Measurements from ENCODE around the gene PPP4R3B. TPM values are rescaled to one million over a fixed set of nuclear protein-coding genes. Genes with fewer than 3 reads are reported as not detected.

PPP4R3B gene
- total RNA-seq, 3 donors from 2014 or later: 56.4 to 91.3 (median 71.4) TPM

DNA sequence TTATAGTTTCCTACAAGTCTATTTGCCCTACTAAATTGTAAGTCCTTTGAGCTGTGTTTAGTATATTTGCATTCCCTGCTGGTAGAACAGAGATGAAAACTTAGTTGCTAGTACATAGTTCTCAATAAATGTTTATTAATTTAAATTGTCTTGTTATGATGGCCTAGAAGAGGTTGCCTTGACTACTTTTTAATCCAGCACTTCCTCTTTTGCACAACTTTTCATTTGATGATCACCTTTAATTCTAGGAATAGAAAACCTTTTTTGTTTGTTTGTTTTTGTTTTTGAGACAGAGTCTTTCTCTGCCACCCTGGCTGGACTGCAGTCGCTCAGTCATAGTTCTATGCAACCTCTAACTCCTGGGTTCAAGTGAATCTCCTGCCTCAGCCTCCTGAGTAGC, 91.2 kb downstream of the PPP4R3B start:
- no peak overlapping the region for H3K27ac ChIP-seq
- intact Hi-C loops (cut with DNase I; ENCODE audit: low total_unique reads): no loop called here
- H3K9me3 ChIP-seq: no peaks in the 10 kb centered on the region
- H3K27me3 ChIP-seq: no peaks in the 10 kb centered on the region
- H3K4me1 ChIP-seq: no peaks in the 10 kb centered on the region
- TF ChIP-seq, protein P1, sequence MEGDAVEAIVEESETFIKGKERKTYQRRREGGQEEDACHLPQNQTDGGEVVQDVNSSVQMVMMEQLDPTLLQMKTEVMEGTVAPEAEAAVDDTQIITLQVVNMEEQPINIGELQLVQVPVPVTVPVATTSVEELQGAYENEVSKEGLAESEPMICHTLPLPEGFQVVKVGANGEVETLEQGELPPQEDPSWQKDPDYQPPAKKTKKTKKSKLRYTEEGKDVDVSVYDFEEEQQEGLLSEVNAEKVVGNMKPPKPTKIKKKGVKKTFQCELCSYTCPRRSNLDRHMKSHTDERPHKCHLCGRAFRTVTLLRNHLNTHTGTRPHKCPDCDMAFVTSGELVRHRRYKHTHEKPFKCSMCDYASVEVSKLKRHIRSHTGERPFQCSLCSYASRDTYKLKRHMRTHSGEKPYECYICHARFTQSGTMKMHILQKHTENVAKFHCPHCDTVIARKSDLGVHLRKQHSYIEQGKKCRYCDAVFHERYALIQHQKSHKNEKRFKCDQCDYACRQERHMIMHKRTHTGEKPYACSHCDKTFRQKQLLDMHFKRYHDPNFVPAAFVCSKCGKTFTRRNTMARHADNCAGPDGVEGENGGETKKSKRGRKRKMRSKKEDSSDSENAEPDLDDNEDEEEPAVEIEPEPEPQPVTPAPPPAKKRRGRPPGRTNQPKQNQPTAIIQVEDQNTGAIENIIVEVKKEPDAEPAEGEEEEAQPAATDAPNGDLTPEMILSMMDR (IDR thresholded peaks at IDR 0.05): no peak
- no peak for TF ChIP-seq POLR2AphosphoS5 (IDR thresholded peaks at IDR 0.05)
- TF ChIP-seq POLR2A (IDR thresholded peaks at IDR 0.05): no peak
- no peak overlapping the region for H3K4me3 ChIP-seq
- no peak for DNase-seq (ENCODE audit: low spot score in 2 of 2)
- H3K36me3 ChIP-seq: peaks cover 12% of the 10 kb centered on the region

DNA sequence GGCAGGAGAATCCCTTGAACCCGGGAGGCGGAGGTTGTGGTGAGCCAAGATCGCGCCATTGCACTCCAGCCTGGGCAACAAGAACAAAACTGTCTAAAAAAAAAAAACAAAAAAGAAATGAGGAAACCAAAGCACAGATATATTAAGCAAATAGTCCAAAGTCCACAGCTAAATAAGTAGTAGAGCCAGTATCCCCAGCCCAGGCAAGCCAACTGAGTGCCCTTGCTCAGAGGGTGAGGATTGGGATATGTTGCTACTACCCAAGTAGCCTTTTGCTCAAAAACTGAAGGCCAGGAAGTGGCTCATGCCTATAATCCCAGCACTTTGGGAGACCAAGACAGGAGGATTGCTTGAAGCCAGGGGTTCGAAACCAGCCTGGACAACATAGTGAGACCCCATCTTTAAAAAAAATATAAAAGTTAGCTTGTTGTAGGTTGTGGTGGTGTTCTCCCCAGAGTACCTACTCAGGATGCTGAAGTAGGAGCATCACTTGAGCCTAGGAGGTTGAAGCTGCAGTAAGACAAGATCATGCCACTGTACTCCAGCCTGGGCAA, 92.5 kb downstream of the PPP4R3B start:
- Histone ChIP-seq H3K4me1 (no peaks in the 10 kb centered on the region), H3K27ac (no peak overlapping the region), H3K36me3 (peaks cover 12% of the 10 kb centered on the region), H3K4me3 (no peak overlapping the region), H3K27me3 (no peaks in the 10 kb centered on the region), H3K9me3 (no peaks in the 10 kb centered on the region)
- intact Hi-C loops (cut with DNase I; ENCODE audit: low total_unique reads): no loop called here
- DNase-seq (ENCODE audit: low spot score in 2 of 2): no peak
- TF ChIP-seq POLR2AphosphoS5 (IDR thresholded peaks at IDR 0.05) (no peak), POLR2A (IDR thresholded peaks at IDR 0.05) (no peak)
- TF ChIP-seq, protein P1 (IDR thresholded peaks at IDR 0.05): no peak

DNA sequence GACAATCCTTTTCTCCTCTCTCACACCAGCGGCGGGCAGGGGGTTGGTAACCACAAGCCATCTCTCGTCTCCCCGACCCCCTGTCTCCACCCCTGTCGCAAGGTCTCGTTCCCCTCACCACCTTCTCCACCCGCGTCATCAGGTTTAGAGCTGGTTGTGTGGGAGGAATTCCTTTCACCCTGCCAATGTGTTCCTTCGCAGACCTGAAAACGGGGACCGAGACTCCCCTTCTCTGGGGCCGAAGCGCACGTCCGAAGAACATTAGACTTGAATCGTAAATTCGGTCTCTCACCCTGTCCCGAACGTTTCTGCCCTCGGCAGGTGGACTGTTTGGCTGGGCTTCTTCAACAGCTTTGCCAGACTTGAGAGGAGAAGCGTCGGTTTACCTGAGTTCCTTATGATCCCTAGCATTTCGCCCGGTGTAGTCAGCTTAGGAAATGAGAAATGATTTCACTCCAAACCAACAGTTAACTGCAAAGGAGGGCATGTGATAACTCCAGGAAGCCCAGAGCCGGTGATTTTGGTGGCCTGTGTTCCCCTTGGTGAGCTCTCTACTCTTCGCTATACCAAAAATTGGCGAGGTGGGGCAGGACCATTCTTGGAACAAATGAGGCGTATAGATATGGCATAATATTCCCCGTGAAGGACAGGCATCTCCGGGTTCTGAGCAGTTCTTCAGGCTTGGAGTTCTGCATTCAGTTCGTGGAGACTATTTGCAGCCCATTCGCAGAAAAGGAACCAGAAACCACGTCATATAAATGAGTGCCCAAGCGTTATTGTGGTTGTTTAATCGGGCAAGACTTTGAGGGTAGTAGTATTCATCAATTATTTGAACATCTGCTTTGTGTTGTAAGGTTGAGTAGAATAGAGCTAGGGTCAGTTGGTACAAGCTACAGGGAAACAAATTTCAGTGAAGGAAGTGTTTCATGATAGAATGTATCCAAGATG, 97.2 kb downstream of the PPP4R3B start:
- H3K36me3 ChIP-seq: peaks cover 8% of the 10 kb centered on the region
- intact Hi-C loops (cut with DNase I; ENCODE audit: low total_unique reads): no loop called here
- peak overlapping the region; percentile 88 to 91 for H3K27ac ChIP-seq
- no peaks in the 10 kb centered on the region for H3K4me1 ChIP-seq
- no peaks in the 10 kb centered on the region for H3K9me3 ChIP-seq
- no peaks in the 10 kb centered on the region for H3K27me3 ChIP-seq
- TF ChIP-seq, protein P1 (IDR thresholded peaks at IDR 0.05): no peak
- TF ChIP-seq POLR2A (IDR thresholded peaks at IDR 0.05): no peak
- H3K4me3 ChIP-seq: peak overlapping the region; percentile 64 to 82 (median 74)
- DNase-seq (ENCODE audit: low spot score in 2 of 2): peak in 1 of 2 donors; percentile 33

DNA sequence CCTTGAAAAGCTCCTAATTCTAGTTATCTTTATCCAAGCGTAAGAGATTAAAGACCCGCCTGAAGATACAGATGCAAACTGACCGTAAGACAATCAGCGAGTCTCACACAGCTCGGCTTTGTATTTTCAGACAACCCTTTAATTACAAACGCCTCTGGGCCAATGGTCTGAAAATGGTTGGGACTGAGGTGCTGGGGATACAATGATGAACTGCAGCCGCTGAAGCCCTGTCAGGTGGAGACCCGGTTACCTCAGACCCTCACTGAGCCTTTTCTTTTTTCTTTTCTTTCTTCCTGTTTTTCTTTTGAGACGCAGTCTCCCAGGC, 98.6 kb downstream of the PPP4R3B start:
- peaks cover 4% of the 10 kb centered on the region for H3K36me3 ChIP-seq
- no peak for TF ChIP-seq POLR2A (IDR thresholded peaks at IDR 0.05)
- H3K27ac ChIP-seq: peak overlapping the region; percentile 88 to 91
- intact Hi-C loops (cut with DNase I; ENCODE audit: low total_unique reads): no loop called here
- no peaks in the 10 kb centered on the region for H3K9me3 ChIP-seq
- H3K27me3 ChIP-seq: no peaks in the 10 kb centered on the region
- peak overlapping the region; percentile 64 to 82 (median 74) for H3K4me3 ChIP-seq
- no peak for DNase-seq (ENCODE audit: low spot score in 2 of 2)
- H3K4me1 ChIP-seq: no peaks in the 10 kb centered on the region

DNA sequence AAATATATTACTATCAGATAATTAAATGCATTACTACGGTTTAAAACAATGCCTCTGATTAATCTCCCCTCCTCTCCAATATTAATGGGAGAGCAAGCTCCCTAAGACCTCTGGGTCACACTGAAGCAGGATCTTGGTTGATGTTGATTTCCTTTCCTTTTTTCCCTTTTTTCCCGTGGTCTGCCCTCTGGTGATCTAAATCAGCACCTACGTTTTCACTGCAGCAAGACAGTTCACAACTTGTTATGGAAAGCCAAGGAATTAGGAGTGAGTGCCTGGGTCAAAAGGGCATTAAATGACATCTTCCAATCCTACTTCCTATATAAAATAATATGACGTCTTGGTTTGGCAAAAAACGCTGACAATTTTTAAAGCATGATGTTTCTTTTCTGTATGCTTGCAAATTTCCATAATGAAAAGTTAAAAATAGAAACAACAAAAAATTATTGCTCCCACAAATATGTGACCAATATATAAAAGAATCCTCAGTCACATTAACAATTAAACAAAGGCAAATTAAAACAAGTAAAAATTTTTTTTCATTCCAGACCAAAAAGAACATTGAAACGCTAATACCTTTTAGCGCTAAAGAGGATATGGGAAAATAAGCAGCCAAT, 105.8 kb downstream of the PPP4R3B start:
- no peak for TF ChIP-seq POLR2AphosphoS5 (IDR thresholded peaks at IDR 0.05)
- no peak for DNase-seq (ENCODE audit: low spot score in 2 of 2)
- H3K4me3 ChIP-seq: no peak overlapping the region
- no peaks in the 10 kb centered on the region for H3K36me3 ChIP-seq
- no peaks in the 10 kb centered on the region for H3K9me3 ChIP-seq
- intact Hi-C loops (cut with DNase I; ENCODE audit: low total_unique reads): no loop called here
- H3K4me1 ChIP-seq: no peaks in the 10 kb centered on the region
- no peaks in the 10 kb centered on the region for H3K27me3 ChIP-seq
- no peak overlapping the region for H3K27ac ChIP-seq

DNA sequence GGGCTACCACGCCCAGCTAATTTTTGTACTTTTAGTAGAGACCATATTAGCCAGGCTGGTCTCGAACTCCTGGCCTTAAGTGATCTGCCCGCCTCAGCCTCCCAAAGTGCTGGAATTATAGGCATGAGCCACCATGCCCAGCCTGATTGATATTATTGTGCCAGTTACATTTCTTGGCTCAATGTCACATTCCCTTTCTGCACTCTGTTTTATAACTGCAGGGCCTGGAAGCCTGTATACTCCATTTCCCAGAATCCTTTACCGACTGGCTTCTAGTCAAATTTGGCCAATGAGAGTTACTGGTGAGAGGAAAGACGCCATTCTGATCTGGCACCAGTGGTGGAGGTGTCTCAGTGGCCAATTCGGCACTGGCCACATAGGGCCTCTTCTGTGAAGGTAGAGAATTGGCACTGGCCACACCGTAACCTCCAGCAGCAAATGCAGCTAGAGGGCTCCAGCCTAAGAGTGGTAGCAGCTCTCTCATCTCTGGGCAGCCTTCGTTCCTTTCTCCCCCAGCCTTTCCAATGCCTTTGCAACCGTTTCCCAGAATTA, 114.8 kb downstream of the PPP4R3B start:
- DNase-seq (ENCODE audit: low spot score in 2 of 2): no peak

More for the DNA sequence above, 114.8 kb downstream of the PPP4R3B start:
- Histone ChIP-seq H3K27ac (no peak overlapping the region), H3K9me3 (no peaks in the 10 kb centered on the region), H3K4me3 (no peak overlapping the region), H3K27me3 (no peaks in the 10 kb centered on the region), H3K4me1 (no peaks in the 10 kb centered on the region), H3K36me3 (no peaks in the 10 kb centered on the region)
- TF ChIP-seq, protein P1 (IDR thresholded peaks at IDR 0.05): no peak
- TF ChIP-seq POLR2AphosphoS5 (IDR thresholded peaks at IDR 0.05): no peak
- TF ChIP-seq POLR2A (IDR thresholded peaks at IDR 0.05): no peak
- intact Hi-C loops (cut with DNase I; ENCODE audit: low total_unique reads): no loop called here

Measured in breast epithelium (tissue), 4 donors.